Hippocampal formation (tissue), 2 donors: ENCODE data around the gene ICAM3.
"Not testable (repeated sequence)": the region's sequence is repeated elsewhere in the genome, so short reads cannot be mapped to it uniquely, and the experiment has no call there.

Experiments
- DNase-seq, 2 donors: peaks; one replicate each; lab custom pipeline; 2025; lab: John Stamatoyannopoulos, UW

Gene ICAM3

GRCh38 chr19:10339380-10339960 is at the start of gene ICAM3:
Gene ICAM3, minus strand, starts transcription at chr19:10339624. Its CDS starts 10 bp downstream, at chr19:10339614.
- DNase-seq, result no peak

- peak; percentile 14 to 72 for DNase-seq
Observed at GRCh38 chr19:10388957-10389356, 49.5 kb upstream of the ICAM3 start.

- DNase-seq, result no peak
Observed at GRCh38 chr19:10384580-10384979, 45.2 kb upstream of the ICAM3 start.

- not testable (repeated sequence) for DNase-seq
Observed at GRCh38 chr19:10383223-10383499, 43.7 kb upstream of the ICAM3 start.

- DNase-seq, result peak; percentile 95 to 97
Observed at GRCh38 chr19:10380313-10381102, 41.1 kb upstream of the ICAM3 start, which contains the start of gene TYK2. Gene TYK2, minus strand, starts transcription at chr19:10380572. Its CDS starts 2,166 bp downstream, at chr19:10378406.

GRCh38 chr19:10379880-10380312 is 40.5 kb upstream of the ICAM3 start:
- DNase-seq, result no peak

GRCh38 chr19:10378124-10378523 is 38.7 kb upstream of the ICAM3 start:
- DNase-seq, result no peak

- not testable (repeated sequence) for DNase-seq
Observed at GRCh38 chr19:10377140-10377640, 37.8 kb upstream of the ICAM3 start.

- DNase-seq, result no peak
Observed at GRCh38 chr19:10374931-10375330, 35.5 kb upstream of the ICAM3 start.

- no peak for DNase-seq
Observed at GRCh38 chr19:10372690-10373089, 33.3 kb upstream of the ICAM3 start.

- DNase-seq, result no peak
Observed at GRCh38 chr19:10368101-10368803, 28.8 kb upstream of the ICAM3 start.

- not testable (repeated sequence) for DNase-seq
Observed at GRCh38 chr19:10366950-10367512, 27.6 kb upstream of the ICAM3 start.

- no peak for DNase-seq
Observed at GRCh38 chr19:10365518-10365917, 26.1 kb upstream of the ICAM3 start.

GRCh38 chr19:10364644-10365043 is 25.2 kb upstream of the ICAM3 start:
- DNase-seq, result peak in 1 of 2 donors; percentile 24

- DNase-seq, result no peak
Observed at GRCh38 chr19:10363789-10364281, 24.4 kb upstream of the ICAM3 start.

GRCh38 chr19:10362259-10362658 is 22.8 kb upstream of the ICAM3 start:
- no peak for DNase-seq

- DNase-seq, result no peak
Observed at GRCh38 chr19:10361569-10362011, 22.2 kb upstream of the ICAM3 start.

GRCh38 chr19:10356431-10356830 is 17.0 kb upstream of the ICAM3 start:
- no peak for DNase-seq

- no peak for DNase-seq
Observed at GRCh38 chr19:10353793-10354391, 14.5 kb upstream of the ICAM3 start.

- DNase-seq, result no peak
Observed at GRCh38 chr19:10352764-10353671, 13.6 kb upstream of the ICAM3 start.

- peak in 1 of 2 donors; percentile 16 for DNase-seq
Observed at GRCh38 chr19:10346509-10346908, 7.1 kb upstream of the ICAM3 start.
